Neural cell (in vitro differentiated cells): ENCODE results near the gene IQCN. TPM values are rescaled to one million over a fixed set of nuclear protein-coding genes. Genes with fewer than 3 reads are reported as not detected.

ENCODE experiments used
- H2AFZ ChIP-seq: fragments of 200-600, 300-800 bp; sonication (generic), shearing (Covaris generic); 2 replicates; pipeline ENCODE4 v1.6.0; 2014; ENCODE audit warnings: low read depth, mild to moderate bottlenecking, antibody characterized with exemption, low read length, moderate library complexity
- H3F3A ChIP-seq: fragments of 200-600 bp; shearing (Covaris generic); 2 replicates; pipeline ENCODE4 v1.6.1; 2016; ENCODE audit warnings: mild to moderate bottlenecking, moderate library complexity, mixed read lengths, antibody characterized with exemption, low read length; ENCODE audit not compliant: insufficient read depth, poor library complexity, severe bottlenecking
- H3K27ac ChIP-seq: fragments of 200-600, 300-800 bp; sonication (generic), shearing (Covaris generic); 2 replicates; pipeline ENCODE4 v1.5.1; 2014; ENCODE audit warnings: mild to moderate bottlenecking, low read length, moderate library complexity
- H3K27me3 ChIP-seq: fragments of 300-800, 200-600 bp; sonication (generic), shearing (Covaris generic); 2 replicates; pipeline ENCODE4 v1.6.0; 2014; ENCODE audit warnings: mild to moderate bottlenecking, low read depth, low read length, moderate library complexity; ENCODE audit not compliant: insufficient read depth
- H3K36me3 ChIP-seq: fragments of 300-800, 200-600 bp; sonication (generic), shearing (Covaris generic); 2 replicates; pipeline ENCODE4 v1.5.1; 2014; ENCODE audit warnings: mild to moderate bottlenecking, antibody characterized with exemption, low read length, moderate library complexity; ENCODE audit not compliant: insufficient read depth
- H3K4me2 ChIP-seq: fragments of 300-800, 200-600 bp; sonication (generic), shearing (Covaris generic); 2 replicates; pipeline ENCODE4 v1.6.0; 2014; ENCODE audit warnings: mild to moderate bottlenecking, low read length
- H3K4me3 ChIP-seq: fragments of 300-800, 200-600 bp; sonication (generic), shearing (Covaris generic); 2 replicates; pipeline ENCODE4 v1.5.1; 2014; ENCODE audit warnings: mild to moderate bottlenecking, low read length, moderate library complexity
- H3K79me2 ChIP-seq: fragments of 200-600 bp; shearing (Covaris generic); replicated peaks from 2 replicates; pipeline ENCODE4 v1.6.0; 2014; ENCODE audit warnings: mild to moderate bottlenecking, low read length, moderate library complexity; ENCODE audit not compliant: insufficient read depth
- H3K9ac ChIP-seq: fragments of 300-800, 200-600 bp; sonication (generic), shearing (Covaris generic); 2 replicates; pipeline ENCODE4 v1.6.1; 2016; ENCODE audit warnings: mild to moderate bottlenecking, low read length, mixed read lengths
- H3K9me2 ChIP-seq: fragments of 200-600 bp; shearing (Covaris generic); 2 replicates; pipeline ENCODE4 v1.6.1; 2016; ENCODE audit warnings: mild to moderate bottlenecking, low read length, mixed read lengths; ENCODE audit not compliant: insufficient read depth
- H3K9me3 ChIP-seq: fragments of 200-600, 300-800 bp; sonication (generic), shearing (Covaris generic); 2 replicates; pipeline ENCODE4 v1.6.1; 2016; ENCODE audit warnings: mild to moderate bottlenecking, mixed run types, low read length, moderate library complexity, mixed read lengths
- H4K20me1 ChIP-seq: fragments of 200-600 bp; shearing (Covaris generic); 2 replicates; pipeline ENCODE4 v1.6.1; 2016; ENCODE audit warnings: mild to moderate bottlenecking, mixed run types; ENCODE audit not compliant: insufficient read depth
- CTCF ChIP-seq: fragments of 450-650 bp; IDR thresholded peaks from 2 replicates; pipeline ENCODE4 v1.5.1; 2014; ENCODE audit warnings: antibody characterized with exemption, mild to moderate bottlenecking, moderate library complexity; ENCODE audit not compliant: poor library complexity, severe bottlenecking
- EP300 ChIP-seq: fragments of 450-650 bp; conservative IDR thresholded peaks from 2 replicates; pipeline ENCODE4 v1.6.1; 2014; ENCODE audit warnings: antibody characterized with exemption, mild to moderate bottlenecking, moderate library complexity; ENCODE audit not compliant: poor library complexity, severe bottlenecking
- EZH2 ChIP-seq: fragments of 200-600, 300-800 bp; shearing (Covaris generic), sonication (generic); IDR thresholded peaks from 2 replicates; pipeline ENCODE4 v1.6.1; 2014; ENCODE audit warnings: antibody characterized with exemption, low read length, borderline replicate concordance, mild to moderate bottlenecking; ENCODE audit not compliant: insufficient read depth, poor library complexity, severe bottlenecking
- MXI1 ChIP-seq: fragments of 450-650 bp; conservative IDR thresholded peaks from 2 replicates; pipeline ENCODE4 v1.6.1; 2014; ENCODE audit warnings: antibody characterized with exemption, mild to moderate bottlenecking; ENCODE audit not compliant: poor library complexity, severe bottlenecking
- POLR2AphosphoS5 ChIP-seq: IDR thresholded peaks from 2 replicates; pipeline ENCODE4 v1.6.1; 2012
- RAD21 ChIP-seq: fragments of 450-650 bp; conservative IDR thresholded peaks from 2 replicates; pipeline ENCODE4 v1.6.1; 2014; ENCODE audit warnings: antibody characterized with exemption, mild to moderate bottlenecking, moderate library complexity
- REST ChIP-seq: IDR thresholded peaks from 2 replicates; pipeline ENCODE4 v1.6.1; 2012; ENCODE audit warnings: borderline replicate concordance
- SMC3 ChIP-seq: fragments of 450-650 bp; conservative IDR thresholded peaks from 2 replicates; pipeline ENCODE4 v1.6.1; 2014; ENCODE audit warnings: antibody characterized with exemption, mild to moderate bottlenecking, moderate library complexity; ENCODE audit not compliant: poor library complexity
- TAF1 ChIP-seq: IDR thresholded peaks from 2 replicates; pipeline ENCODE4 v1.6.1; 2012; ENCODE audit warnings: low read depth
- polyA plus RNA-seq: library from polyadenylated mRNA; depleted of rRNA; stranded (reverse); fragments of >200 nt; gene quantifications from 2 replicates; pipeline ENCODE4 v1.2.3, GENCODE V29; 2014

Gene IQCN
- polyA plus RNA-seq, 1 donor from 2014 or later = 2.5 TPM

GRCh38 chr19:18281082-18282020 lies 7.1 kb upstream of the IQCN start, which contains the start of gene JUND:
TSS of gene JUND (minus strand) at chr19:18281622. CDS start at chr19:18281484, 138 bp downstream.
- H4K20me1 ChIP-seq = peaks cover 30% of the 10 kb centered on the region
- H3K9me3 ChIP-seq = no peaks in the 10 kb centered on the region
- H3K36me3 ChIP-seq = peaks cover 9% of the 10 kb centered on the region
- H3K27ac ChIP-seq = peak within 1 kb of the TSS; percentile 100
- H3K79me2 ChIP-seq = peaks cover 42% of the 10 kb centered on the region
- peak within 1 kb of the TSS; percentile 99 for H3K9ac ChIP-seq
- peak within 1 kb of the TSS; percentile 38 for H2AFZ ChIP-seq
- TF ChIP-seq EZH2 (no peak), CTCF (peak; percentile 20), EP300 (peak; percentile 96), MXI1 (peak; percentile 85), RAD21 (peak; percentile 34), TAF1 (peak; percentile 14), REST (no peak), POLR2AphosphoS5 (peak; percentile 94), SMC3 (no peak)
- peak within 1 kb of the TSS; percentile 98 for H3K4me2 ChIP-seq
- peak within 1 kb of the TSS; percentile 100 for H3K4me3 ChIP-seq
- H3K9me2 ChIP-seq = no peaks in the 10 kb centered on the region
- no peaks in the 10 kb centered on the region for H3K27me3 ChIP-seq
- H3F3A ChIP-seq = peaks cover 5% of the 10 kb centered on the region

GRCh38 chr19:18280247-18281081 lies 6.2 kb upstream of the IQCN start:
- H3K4me2 ChIP-seq = no peak overlapping the region
- peak overlapping the region; percentile 94 for H3K27ac ChIP-seq
- H3K4me3 ChIP-seq = peak overlapping the region; percentile 100
- H3K9me2 ChIP-seq = no peaks in the 10 kb centered on the region
- no peaks in the 10 kb centered on the region for H3K27me3 ChIP-seq
- H3K9me3 ChIP-seq = no peaks in the 10 kb centered on the region
- H3K9ac ChIP-seq = peak overlapping the region; percentile 99
- H2AFZ ChIP-seq = no peak overlapping the region
- TF ChIP-seq POLR2AphosphoS5 (peak; percentile 86), REST (peak; percentile 83), EP300 (peak; percentile 26), TAF1 (peak; percentile 36), CTCF (no peak), EZH2 (no peak), MXI1 (peak; percentile 27), SMC3 (peak; percentile 19)
- peaks cover 5% of the 10 kb centered on the region for H3F3A ChIP-seq
- peaks cover 9% of the 10 kb centered on the region for H3K36me3 ChIP-seq
- H3K79me2 ChIP-seq = peaks cover 51% of the 10 kb centered on the region
- peaks cover 35% of the 10 kb centered on the region for H4K20me1 ChIP-seq
